ENCODE data around the gene DDIT3.
"Not testable (repeated sequence)": the region's sequence is repeated elsewhere in the genome, so short reads cannot be mapped to it uniquely, and the experiment has no call there.

DNA sequence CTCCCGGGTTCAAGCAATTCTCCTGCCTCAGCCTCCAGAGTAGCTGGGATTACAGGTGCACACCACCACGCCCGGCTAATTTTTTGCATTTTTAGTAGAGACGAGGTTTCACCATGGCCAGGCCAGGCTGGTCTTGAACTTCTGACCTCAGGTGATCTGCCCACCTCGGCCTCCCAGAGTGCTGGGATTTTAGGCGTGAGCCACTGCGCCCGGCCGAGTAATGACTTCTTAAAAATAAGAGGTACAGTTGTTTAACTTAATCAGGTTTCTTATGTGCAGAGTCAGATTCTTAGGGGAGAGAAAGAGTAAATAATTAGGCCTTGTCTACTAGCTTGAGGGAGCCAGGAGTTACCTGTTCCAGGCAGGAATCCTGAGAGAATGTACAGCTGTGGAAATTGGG is 6.1 kb downstream of the DDIT3 start:
- not testable (repeated sequence) for TF ChIP-seq POLR2A, POLR2AphosphoS5 (IDR thresholded peaks at IDR 0.05)
- TF ChIP-seq, protein P1, sequence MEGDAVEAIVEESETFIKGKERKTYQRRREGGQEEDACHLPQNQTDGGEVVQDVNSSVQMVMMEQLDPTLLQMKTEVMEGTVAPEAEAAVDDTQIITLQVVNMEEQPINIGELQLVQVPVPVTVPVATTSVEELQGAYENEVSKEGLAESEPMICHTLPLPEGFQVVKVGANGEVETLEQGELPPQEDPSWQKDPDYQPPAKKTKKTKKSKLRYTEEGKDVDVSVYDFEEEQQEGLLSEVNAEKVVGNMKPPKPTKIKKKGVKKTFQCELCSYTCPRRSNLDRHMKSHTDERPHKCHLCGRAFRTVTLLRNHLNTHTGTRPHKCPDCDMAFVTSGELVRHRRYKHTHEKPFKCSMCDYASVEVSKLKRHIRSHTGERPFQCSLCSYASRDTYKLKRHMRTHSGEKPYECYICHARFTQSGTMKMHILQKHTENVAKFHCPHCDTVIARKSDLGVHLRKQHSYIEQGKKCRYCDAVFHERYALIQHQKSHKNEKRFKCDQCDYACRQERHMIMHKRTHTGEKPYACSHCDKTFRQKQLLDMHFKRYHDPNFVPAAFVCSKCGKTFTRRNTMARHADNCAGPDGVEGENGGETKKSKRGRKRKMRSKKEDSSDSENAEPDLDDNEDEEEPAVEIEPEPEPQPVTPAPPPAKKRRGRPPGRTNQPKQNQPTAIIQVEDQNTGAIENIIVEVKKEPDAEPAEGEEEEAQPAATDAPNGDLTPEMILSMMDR (IDR thresholded peaks at IDR 0.05 in 8 of 11, conservative IDR thresholded peaks at IDR 0.05 in 3 of 11) = not testable (repeated sequence)

All from spleen (tissue), 7 donors.